ENCODE results near the gene DHRS11. TPM values are rescaled to one million over a fixed set of nuclear protein-coding genes. Genes with fewer than 3 reads are reported as not detected.
A peak's percentile ranks its signal among the peaks of the same experiment; 100 is the strongest.

The DHRS11 gene
- total and polyA plus RNA-seq, 11 donors = 11.0 to 22.2 (median 13.5) TPM

GRCh38 chr17:36614933-36615332 lies 23.3 kb downstream of the DHRS11 start:
- Histone ChIP-seq H3K27ac (no peak overlapping the region), H3K4me3 (no peak overlapping the region), H3K36me3 (no peaks in the 10 kb centered on the region), H3K27me3 (peaks cover 0 to 50% (median 0%) of the 10 kb centered on the region in 9 donors), H3K4me1 (no peaks in the 10 kb centered on the region), H3K9me3 (no peaks in the 10 kb centered on the region)
- intact Hi-C loops (cut with DNase I) = no loop called here
- ATAC-seq (no peak), DNase-seq (peak in 1 of 5 donors; percentile 40)
- no peak for TF ChIP-seq CTCF (IDR thresholded peaks at IDR 0.05)
- no peak for TF ChIP-seq POLR2A (IDR thresholded peaks at IDR 0.05)
- 23 to 44% (median 39%) methylated on average over 5 of the region's 5 CpGs for WGBS, 4 donors

GRCh38 chr17:36616061-36617029 lies 24.7 kb downstream of the DHRS11 start:
- peaks cover 0 to 50% (median 0%) of the 10 kb centered on the region in 9 donors for H3K27me3 ChIP-seq
- no peaks in the 10 kb centered on the region for H3K4me1 ChIP-seq
- 78 to 84% (median 80%) methylated on average over 15 to 16 of the region's 16 CpGs for WGBS, 4 donors
- no peak overlapping the region for H3K4me3 ChIP-seq
- no peak overlapping the region for H3K27ac ChIP-seq
- H3K36me3 ChIP-seq = no peaks in the 10 kb centered on the region
- intact Hi-C loops (cut with DNase I) = no loop called here
- ATAC-seq (no peak), DNase-seq (no peak)
- no peak for TF ChIP-seq POLR2A (IDR thresholded peaks at IDR 0.05)
- TF ChIP-seq CTCF (IDR thresholded peaks at IDR 0.05) = no peak
- no peaks in the 10 kb centered on the region for H3K9me3 ChIP-seq

GRCh38 chr17:36617773-36618172 lies 26.1 kb downstream of the DHRS11 start:
- no peaks in the 10 kb centered on the region for H3K4me1 ChIP-seq
- TF ChIP-seq CTCF (IDR thresholded peaks at IDR 0.05) = no peak
- no peaks in the 10 kb centered on the region for H3K9me3 ChIP-seq
- intact Hi-C loops (cut with DNase I) = no loop called here
- 73 to 82% (median 79%) methylated on average over 7 of the region's 7 CpGs for WGBS, 4 donors
- peak in 1 of 5 donors; percentile 33 for DNase-seq
- no peak for ATAC-seq
- H3K4me3 ChIP-seq = no peak overlapping the region
- H3K27me3 ChIP-seq = peaks cover 0 to 50% (median 0%) of the 10 kb centered on the region in 9 donors
- no peak overlapping the region for H3K27ac ChIP-seq
- H3K36me3 ChIP-seq = no peaks in the 10 kb centered on the region

- no peaks in the 10 kb centered on the region for H3K36me3 ChIP-seq
- no peak overlapping the region for H3K27ac ChIP-seq
- H3K27me3 ChIP-seq = peaks cover 0 to 11% (median 0%) of the 10 kb centered on the region in 9 donors
- no peak overlapping the region for H3K4me3 ChIP-seq
- no peak for DNase-seq
- intact Hi-C loops (cut with DNase I) = loop anchor here in 6 of 10 donors (10.0 kb wide), 4 partner anchors 602 to 752 kb away; partner anchors contain the start of gene C17orf78 (in 3 of the 6)
- WGBS, 4 donors = 65 to 92% (median 84%) methylated on average over 3 of the region's 3 CpGs
- no peak for TF ChIP-seq POLR2A (IDR thresholded peaks at IDR 0.05)
- H3K9me3 ChIP-seq = no peaks in the 10 kb centered on the region
- H3K4me1 ChIP-seq = no peaks in the 10 kb centered on the region
- no peak for ATAC-seq
These were observed 31.6 kb downstream of the DHRS11 start for GRCh38 chr17:36623281-36623680.

All from heart left ventricle (tissue), 16 donors.